ENCODE results near the gene IPMK.

DNA sequence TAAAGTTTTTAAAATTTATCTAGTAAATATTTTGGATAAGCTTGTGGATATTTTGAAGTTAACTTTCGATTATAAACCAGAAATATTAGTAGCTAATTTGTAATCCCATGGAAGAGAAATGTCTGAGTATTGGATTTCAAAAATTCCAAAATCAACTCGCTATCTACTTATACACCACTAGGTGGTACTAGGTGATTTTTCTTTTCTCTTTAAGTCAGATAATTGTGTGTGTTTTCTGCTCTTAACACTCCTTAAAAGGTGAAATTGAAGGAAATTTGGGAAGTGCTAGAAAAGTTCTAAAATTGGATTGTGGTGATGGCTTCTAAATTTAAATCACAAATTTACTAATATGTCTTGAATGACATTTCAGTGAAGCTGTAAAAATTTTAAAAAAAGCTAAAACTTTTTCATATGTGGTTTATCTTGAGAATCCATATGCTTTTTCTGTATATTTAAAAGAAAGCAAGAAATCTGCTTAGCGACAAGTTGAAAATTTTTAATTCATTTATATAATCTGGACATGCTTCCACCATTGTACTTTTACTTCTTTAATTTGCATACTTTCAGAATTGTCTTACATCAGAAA is 90.2 kb downstream of the IPMK start:
- TF ChIP-seq, protein P1, sequence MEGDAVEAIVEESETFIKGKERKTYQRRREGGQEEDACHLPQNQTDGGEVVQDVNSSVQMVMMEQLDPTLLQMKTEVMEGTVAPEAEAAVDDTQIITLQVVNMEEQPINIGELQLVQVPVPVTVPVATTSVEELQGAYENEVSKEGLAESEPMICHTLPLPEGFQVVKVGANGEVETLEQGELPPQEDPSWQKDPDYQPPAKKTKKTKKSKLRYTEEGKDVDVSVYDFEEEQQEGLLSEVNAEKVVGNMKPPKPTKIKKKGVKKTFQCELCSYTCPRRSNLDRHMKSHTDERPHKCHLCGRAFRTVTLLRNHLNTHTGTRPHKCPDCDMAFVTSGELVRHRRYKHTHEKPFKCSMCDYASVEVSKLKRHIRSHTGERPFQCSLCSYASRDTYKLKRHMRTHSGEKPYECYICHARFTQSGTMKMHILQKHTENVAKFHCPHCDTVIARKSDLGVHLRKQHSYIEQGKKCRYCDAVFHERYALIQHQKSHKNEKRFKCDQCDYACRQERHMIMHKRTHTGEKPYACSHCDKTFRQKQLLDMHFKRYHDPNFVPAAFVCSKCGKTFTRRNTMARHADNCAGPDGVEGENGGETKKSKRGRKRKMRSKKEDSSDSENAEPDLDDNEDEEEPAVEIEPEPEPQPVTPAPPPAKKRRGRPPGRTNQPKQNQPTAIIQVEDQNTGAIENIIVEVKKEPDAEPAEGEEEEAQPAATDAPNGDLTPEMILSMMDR (conservative IDR thresholded peaks at IDR 0.05; ENCODE audit: low read depth in 2 of 2) = peak in 1 of 2 experiments; percentile 71; a peak in 3 of 4 replicates
- TF ChIP-seq CREB1 (CRISPR knock-in tag; IDR thresholded peaks at IDR 0.05; ENCODE audit: low read depth) (no peak), STAT1 (IDR thresholded peaks at IDR 0.05; ENCODE audit: unreplicated experiment) (no peak), EZH2phosphoT487 (IDR thresholded peaks at IDR 0.05; ENCODE audit: unreplicated experiment) (no peak)

Measured in GM23338 (cell line).